HL-60/S4 treated with phorbol 12-myristate 13-acetate at 8.2 ng/mL for 4 days and 3 days (cell line): Measurements from ENCODE around the gene PIK3AP1.
"Not testable (repeated sequence)": the region's sequence is repeated elsewhere in the genome, so short reads cannot be mapped to it uniquely, and the experiment has no call there.

Source experiments
- in situ Hi-C: fragments of 300-500 bp; cut with MboI; formaldehyde crosslinking; loops from 2 replicates; pipeline ENCODE4 v1.15.0; 2022; ENCODE audit warnings: low sequenced_read_pairs

Gene PIK3AP1

DNA sequence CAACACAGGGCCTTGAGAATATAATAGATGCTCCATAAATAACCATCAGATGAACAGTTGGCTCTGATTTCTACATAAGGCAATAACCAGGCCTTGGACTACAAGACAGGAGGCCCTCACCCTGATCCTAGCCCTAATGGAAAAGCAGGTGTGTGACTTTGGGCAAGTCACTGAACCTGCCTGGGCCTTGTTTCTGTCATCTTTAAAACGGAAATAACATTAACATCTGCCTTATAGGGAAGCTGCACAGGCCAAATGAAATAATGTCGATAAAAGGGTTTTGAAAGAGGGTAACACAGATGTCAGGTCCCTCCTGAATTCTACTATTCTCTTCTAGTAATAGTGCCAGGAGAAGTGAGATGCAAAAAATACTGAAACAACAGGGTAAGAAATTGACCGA, 20.7 kb downstream of the PIK3AP1 start:
- in situ Hi-C loops = no loop called here

DNA sequence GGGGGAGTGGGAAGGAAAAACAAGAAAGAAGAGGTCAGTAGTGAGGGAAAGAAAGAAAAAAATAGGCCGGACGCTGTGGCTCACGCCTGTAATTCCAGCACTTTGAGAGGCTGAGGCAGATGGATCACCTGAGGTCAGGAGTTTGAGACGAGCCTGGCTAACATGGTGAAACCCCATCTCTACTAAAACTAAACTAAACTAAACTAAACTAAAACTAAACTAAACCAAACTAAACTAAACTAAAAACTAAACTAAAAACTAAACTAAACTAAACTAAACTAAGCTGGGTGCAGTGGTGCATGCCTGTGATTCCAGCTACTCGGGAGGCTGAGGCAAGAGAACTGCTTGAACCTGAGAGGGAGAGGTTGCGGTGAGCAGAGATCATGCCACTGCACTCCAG, 22.0 kb downstream of the PIK3AP1 start:
- in situ Hi-C loops = not testable (repeated sequence)

DNA sequence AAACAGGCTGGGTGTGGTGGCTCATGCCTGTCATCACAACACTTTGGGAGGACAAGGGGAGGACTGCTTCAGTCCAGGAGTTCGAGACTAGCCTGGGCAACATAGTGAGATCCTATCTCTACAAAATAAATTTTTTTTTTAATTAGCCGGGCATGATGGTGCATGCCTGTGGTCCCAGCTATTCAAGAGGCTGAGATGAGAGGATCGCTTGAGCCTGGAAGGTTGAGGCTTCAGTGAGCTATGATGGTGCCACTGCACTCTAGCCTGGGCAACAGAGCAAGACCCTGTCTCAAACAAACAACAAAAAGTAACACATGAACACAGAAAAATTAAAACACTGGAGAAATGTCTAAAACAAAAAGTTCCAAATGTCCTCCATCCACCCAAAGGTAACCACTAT, 22.9 kb downstream of the PIK3AP1 start:
- in situ Hi-C loops = no loop called here

DNA sequence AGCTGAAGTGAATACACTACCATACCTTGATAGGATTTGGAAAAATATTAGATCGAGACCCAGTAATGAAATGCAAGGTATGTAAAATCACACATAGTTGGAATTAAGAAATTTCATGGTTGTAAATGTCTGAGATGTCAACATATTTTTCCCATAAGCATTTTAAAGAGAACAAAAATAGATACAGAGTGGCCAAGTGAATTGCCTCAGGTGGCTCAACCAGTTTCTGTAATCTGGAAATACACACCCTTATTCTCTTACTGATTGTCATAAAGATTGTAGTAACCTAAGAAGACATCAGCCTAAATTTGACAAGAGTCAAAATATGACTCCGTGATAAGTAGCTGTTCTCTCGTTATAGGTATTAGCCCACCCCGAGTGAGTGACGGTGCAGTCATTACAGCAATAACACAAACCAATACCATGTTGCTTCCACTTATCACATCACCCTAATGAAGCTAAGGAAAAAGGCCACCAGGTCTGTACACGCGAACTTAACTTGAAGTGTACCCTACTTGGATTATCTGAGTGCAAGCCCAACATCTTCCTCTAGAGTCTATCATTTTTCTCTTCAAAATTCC, 23.4 kb downstream of the PIK3AP1 start:
- in situ Hi-C loops = no loop called here

DNA sequence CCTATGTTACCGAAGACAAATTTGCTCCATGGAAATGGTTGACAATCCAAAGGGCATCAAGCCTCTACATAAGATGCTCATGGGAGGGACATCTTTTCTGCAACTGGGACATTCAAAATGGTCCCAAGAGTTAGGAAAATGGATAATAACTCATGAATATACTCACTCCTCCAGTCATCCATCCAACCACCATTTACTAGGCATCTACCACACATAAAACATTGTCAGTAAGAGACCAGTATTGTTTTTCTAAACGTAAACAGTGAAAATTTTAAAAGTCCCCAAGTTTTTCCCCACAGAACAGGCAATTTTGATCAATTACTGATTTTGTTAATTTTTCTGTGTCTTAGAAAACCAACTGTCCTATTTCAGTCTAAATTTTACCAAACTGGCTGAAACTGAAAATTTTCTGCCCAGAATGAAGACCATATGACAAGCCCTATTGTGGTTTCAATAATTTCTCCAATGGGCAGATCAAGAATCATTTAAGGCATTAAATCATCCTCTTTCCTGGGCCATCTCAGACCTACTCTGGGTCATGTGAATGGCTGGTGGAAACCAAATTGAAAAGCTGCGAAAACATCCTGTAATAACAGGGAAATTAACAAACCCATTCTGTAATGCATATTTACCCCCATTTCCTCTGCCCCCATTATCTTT, 24.2 kb downstream of the PIK3AP1 start:
- in situ Hi-C loops = no loop called here

DNA sequence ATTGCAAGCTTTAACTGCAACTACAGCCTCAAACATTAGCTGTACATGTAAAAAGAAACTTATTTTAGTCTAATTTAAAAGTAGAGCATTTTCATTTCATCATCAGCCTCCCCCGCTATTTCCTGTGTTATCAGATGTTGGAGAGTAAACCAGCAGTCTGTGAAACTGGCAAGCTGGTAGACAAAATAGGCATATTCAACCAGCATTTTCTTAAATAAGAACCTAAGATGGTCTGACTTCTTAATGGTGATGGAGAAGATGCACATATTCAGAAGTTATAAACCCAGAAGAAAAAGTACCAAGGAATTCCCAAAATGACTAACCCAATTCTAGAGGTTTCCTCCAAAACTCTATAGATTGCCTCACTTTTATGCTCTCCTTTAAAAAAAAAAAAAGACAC, 24.9 kb downstream of the PIK3AP1 start:
- in situ Hi-C loops = no loop called here

DNA sequence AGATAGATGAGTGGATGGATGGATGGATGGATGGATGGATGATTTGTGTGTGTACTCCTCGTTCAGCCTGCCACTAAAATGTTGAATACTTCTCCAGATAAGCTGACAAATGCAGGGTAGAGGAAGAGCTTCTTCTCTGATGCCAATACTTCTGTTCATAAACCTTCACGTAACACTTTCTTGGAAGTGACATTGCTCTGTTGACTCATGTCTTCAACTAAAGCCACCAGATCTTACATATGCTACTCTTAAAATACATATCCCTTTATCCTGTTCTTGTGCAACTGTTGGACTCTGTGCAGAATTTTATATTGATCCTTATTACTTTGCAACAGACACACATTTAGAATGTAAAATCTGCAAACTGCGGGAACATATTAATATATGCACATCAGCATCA, 26.9 kb downstream of the PIK3AP1 start:
- in situ Hi-C loops = no loop called here

DNA sequence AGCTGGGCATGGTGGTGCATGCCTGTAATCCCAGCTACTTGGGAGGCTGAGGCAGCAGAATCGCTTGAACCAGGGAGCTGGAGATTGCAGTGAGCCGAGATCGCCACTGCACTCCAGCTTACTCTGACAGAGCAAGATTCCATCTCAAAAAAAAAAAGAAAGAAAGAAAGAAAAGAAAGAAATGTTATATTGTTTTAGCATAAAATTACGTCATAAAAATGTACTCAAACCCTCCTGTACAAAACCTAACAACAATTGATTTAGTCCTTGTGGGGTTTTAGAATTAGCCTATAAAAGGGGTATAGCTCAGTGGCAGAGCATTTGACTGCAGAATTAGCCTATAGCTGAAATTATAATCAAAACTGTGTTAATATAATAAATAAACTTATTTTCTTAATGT, 27.9 kb downstream of the PIK3AP1 start:
- in situ Hi-C loops = no loop called here

DNA sequence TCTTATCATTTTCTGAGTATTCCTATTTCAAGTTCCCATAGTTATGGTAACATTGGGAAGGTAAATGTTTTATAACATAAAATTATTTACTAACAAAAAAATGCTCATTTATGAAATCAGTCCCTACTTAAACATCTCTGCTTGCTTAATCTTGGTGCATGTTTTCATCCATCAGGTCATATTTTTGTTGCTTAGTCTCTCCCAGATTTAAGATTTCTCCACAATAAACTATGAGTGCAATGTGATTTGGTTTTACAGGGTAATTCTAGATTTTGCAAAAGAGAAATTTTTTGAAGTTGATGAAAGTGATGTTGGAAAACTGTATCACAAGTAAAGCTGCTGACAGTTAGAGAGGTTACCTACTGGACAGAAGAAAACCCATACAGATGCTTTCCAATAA, 28.6 kb downstream of the PIK3AP1 start:
- in situ Hi-C loops = no loop called here

DNA sequence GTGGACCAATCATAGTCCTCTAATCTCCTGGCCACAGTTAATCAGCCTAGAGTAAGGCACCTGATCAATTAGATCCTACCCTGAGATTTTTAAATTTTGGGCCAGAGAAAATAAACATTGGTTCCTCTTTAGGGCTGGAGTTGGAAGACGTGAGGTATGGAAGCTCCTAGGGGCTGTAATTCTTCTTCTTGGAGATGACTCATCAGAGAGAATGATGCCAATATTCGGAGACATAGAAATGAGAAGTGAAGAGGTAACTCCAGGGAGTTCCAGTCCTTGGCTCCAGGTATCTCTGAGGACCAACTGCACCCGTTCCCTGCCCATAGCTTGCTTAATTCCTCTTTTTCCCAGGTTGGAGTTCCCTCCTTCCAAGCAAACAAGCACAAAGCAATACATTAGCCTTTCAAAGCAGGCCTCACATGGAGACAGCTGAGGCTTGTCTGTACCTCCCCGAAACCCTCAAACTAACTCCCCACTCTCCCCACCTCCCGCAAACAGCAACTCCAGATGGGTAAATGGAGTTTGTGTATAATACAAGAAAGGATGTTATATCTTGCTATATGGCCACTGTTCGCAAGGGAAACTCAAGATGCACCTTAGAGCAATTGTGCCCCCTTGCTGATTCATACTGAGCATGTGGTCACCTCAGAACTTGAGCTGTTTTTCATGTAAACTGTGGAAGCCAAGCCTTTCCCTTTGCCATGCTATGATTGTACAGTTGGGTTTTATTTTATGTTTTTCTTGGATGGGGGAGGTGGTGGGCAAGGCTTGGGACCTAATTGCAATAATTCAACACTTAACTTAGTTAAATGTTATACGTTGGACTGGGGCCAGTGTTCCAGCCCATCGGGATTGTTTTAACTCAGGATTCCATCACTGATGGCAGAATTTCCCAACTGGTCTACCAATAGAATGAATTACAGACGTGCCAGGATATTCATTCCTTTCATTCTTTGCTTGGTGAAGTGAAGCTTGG, 29.3 kb downstream of the PIK3AP1 start:
- in situ Hi-C loops = no loop called here

DNA sequence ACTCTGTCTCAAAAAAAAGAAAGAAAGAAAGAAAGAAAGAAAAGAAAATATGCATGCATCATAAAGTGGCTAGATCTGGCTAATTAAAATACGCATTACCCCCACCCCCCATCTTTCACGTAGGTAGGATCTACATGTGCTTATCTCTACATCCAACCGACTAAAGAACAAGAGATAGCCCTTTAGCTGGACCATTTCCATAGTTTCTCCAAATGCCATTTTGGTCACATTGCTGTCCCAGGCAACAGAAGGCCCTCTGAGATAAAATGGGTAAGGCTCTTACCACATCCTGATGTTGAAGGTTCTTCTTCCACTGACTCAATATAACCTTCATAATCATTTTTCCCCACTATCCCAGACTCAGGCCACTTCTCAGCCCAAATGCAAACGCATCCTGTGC, 31.5 kb downstream of the PIK3AP1 start:
- in situ Hi-C loops = no loop called here

DNA sequence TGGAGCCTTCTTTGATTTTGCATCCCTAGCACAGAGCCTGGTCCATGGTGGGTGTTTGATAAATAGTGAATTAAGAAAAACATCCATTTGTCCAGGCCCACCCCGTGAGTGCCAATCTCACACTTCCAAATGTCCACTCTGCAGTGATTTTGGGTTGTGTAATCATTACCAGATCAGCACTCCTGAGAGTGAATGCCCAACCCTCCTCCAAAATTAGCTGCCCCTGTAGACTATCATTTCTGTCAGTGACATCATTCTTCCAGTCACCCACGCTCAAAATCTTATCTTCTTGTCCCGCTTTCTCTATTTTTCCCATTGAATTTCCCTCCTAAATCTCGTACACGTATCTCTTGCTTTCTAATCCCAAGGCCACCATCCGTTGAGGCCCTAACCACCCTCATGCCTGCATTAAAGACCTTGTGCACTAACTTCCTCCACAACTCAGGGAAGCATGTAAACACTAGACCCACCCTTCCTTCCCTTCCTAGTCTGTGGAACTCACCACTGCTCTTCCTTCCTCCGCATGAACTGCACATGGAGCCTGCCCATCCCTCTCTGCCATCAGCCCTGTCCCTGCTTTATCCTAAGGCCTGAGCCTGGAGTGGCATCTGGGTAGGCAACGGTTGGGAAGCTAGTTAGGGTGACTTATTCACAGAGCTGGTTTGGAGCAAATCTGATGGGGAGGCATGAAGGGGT, 32.8 kb downstream of the PIK3AP1 start:
- in situ Hi-C loops = no loop called here

DNA sequence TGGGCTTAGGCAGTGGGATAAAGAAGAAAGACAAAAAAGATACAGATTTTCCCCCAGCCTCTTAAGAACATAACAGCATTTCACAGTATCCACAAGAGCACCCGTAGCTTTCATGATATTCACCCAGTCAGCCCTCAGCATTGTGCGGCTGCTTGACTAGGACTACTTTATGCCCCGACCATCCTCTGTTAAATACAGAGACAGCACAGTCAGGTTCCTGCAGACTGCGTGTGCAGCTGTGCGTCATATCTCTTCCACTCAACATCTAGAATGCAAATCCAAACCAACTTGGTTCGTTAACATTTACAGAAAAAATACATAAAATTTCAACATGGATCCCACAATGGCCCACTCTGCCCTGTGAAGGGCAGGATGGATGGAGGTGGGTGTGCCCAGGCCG, 33.8 kb downstream of the PIK3AP1 start:
- in situ Hi-C loops = no loop called here

DNA sequence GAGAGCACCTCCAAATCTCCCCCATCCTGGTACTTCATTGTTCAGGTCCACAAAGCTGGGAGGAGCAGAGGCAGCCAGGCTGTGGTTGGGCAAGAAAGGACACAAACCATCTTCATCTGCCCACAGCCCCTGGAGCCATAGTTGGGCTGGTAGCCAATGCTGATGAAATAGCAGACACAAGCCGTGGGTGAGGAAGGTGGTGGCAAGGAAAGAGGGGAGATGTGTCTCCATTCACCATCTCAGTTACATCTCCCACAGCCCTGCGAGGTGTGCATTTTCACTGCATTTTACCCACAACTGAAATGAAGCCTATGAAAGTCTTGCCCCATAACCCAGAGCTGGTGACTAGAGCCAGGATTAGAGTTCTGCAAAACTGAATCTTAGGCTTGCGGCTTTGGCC, 35.0 kb downstream of the PIK3AP1 start:
- in situ Hi-C loops = no loop called here

DNA sequence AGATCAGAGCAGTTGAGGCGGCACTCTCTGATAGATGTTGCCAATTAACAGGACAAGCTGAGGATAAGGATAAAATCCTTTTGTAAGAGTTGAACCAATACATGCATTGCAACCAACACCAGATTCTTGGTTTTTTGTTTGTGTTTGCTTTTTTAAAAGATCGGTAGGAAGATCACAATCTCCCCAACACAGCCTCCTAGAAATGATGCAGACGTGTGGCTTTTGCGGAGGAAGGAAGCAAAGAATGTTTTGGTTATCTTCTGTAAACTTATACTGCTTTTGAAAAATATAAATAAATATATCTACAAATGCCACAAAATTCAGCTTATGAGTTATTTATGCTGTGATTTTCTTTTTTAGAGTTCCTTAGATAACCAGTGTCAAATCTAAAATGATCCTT, 35.5 kb downstream of the PIK3AP1 start:
- in situ Hi-C loops = no loop called here

DNA sequence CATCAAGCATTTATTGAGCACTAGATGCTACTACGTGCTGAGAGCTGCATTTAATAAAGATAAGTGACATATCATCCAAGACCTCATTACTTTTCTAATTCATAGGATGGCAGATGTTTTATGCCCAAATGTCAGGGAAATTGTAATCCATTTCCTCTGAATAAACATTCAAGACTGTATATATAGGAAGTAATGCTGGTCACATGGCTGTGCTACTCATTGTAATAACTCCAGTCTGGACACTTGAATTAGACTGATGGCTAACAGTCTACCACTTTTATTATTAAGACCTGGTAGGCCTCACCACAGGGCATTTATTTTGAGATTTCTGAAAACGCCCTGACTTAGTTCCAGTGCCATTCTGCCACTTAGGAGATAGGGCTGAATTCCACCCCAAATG, 36.6 kb downstream of the PIK3AP1 start:
- in situ Hi-C loops = no loop called here

DNA sequence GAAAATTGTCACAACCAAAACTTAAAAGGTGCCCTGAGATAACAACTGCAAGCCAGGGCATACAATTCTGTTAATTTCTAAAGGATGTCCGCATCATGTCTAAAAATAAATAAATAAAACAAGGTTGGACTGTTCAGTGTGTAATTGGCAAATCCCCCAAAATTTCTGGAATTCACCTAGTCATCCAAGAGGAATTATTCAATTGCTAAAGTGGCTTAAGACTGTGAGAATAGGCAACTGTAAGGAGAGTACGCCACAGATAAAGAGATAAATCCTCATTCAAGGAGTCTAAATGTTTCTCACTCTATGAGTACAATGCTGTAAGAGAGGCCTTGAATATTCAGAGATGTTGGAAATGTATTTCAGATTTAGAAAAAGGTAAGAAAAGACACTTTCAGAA, 37.2 kb downstream of the PIK3AP1 start:
- in situ Hi-C loops = no loop called here

DNA sequence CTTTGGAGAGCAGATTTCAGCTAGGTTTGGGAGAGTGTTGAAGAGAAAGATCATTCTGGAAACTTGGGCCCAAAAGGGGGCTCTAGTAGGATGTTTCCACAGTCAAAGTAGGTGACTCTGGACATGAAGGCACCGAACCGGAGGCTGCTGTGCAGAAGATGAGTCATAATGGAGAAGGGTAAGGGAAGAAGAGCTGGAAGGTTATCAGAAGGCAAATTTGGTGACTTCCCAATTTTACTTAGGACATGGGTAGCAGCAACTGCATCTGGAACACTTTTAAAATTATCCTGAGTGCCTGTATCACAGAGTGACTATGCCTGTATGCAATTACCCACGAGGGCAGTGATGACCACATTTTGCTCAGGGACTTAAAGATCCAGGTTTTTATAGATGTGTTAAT, 38.8 kb downstream of the PIK3AP1 start:
- in situ Hi-C loops = no loop called here

DNA sequence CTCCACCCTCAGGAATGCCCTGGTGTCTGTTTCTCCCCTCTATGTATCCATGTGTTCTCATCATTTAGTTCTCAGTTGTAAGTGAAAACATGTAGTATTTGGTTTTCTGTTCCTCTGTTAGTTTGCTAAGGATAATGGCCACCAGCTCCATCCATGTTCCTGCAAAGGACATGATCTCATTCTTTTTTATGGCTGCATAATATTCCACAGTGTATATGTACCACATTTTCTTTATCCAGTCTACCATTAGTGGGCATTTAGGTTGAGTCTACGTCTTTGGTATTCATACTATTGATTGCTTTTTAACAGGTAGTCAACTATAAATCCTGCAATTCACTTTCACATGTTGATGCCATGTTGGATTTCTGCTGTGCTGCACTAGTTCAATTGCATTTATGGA, 39.9 kb downstream of the PIK3AP1 start:
- in situ Hi-C loops = not testable (repeated sequence)

DNA sequence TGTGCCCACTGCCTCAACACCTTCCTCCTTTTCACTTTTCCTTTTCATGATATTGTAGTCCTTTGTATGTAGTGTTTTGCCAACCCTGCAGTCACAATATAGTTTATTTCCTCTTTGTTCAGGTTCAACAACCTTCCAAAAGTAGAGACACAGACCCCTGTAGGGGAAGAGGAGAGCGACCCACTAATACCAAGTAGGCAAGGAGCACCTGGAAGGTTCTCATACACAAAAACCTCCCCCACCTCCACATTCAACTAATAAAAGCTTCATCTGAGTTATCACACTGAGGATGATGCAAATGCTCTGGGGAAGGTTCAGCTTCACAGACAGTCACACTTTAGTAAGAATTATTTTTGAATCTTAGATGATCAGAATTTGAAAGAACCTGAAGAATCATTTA, 41.6 kb downstream of the PIK3AP1 start:
- in situ Hi-C loops = no loop called here
